K562 treated with DMSO at 1 percent for 4 hours (cell line): Measurements from ENCODE around the gene CXADR. TPM values are rescaled to one million over a fixed set of nuclear protein-coding genes. Genes with fewer than 3 reads are reported as not detected.

Experiments
- total RNA-seq: library from RNA; unstranded; fragments of 300-600 nt; gene quantifications from 2 replicates; pipeline ENCODE4 v1.2.3, GENCODE V29; 2022; ENCODE audit not compliant: insufficient read depth

Gene CXADR
- not detected in 2 replicates for total RNA-seq

GRCh38 chr21:17512253-17513213 is at the start of gene CXADR:
Gene CXADR, plus strand, starts transcription at chr21:17513043. Its CDS starts 87 bp downstream, at chr21:17513130.

DNA sequence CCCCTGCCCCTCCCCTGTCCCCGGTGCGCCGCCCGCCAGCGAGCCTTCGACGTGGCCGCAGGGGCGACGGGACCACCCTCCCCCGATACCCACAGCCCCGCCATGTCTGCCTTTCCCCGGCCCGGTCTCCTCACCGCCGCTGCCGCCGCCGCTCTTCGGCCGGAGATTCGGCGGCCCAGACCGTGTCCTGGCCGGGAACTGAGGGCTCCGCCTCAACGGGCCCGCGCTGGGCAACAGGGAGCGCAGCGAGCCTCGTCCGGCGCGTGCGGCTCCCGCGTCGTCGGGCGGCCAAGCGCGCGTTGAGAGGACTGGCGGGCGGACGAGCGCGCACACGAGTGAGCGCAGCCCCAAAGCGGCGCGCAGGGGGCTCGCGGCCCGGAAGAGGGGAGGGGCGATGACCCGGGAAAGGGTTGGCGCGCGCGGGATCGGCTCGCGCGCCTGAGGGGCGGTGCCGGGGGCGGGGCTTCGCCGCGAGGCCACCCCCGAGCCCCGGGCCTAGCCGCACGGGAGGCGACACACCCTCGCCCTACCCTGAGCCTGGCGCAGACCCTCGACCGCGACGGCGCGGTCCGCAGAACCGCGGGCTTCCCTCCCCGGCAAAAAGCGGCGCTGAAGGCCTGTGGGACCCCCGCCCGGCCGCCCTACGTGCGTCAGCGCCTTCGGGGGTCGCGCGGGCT is 99.9 kb downstream of the CXADR start, which contains the start of gene BTG3:
BTG3 (minus strand) TSS at position 337 of the 677 bp plus-strand sequence. CDS start 3,757 bp downstream, outside the sequence.

Other genes with a start within 250 kb of the CXADR start
- gene BTG3, start 99.9 kb downstream of the CXADR start, total RNA-seq = 12.5 and 20.2 TPM in 2 replicates